ENCODE data around the gene DLG3.

GRCh38 chrX:70476934-70477733 lies 32.5 kb downstream of the DLG3 start:
- no peak for TF ChIP-seq CTCF (IDR thresholded peaks at IDR 0.05 in 2 of 3, conservative IDR thresholded peaks at IDR 0.05 in 1 of 3; ENCODE audit: borderline replicate concordance in 1 of 3, insufficient read depth in 1 of 3, low read depth in 2 of 3, low read length in 2 of 3)
- no peak for TF ChIP-seq POLR2A (IDR thresholded peaks at IDR 0.05; ENCODE audit: borderline replicate concordance, extremely low read depth, insufficient read depth, insufficient read length)
- TF ChIP-seq TCF7L2 (IDR thresholded peaks at IDR 0.05; ENCODE audit: borderline replicate concordance, extremely low read depth, insufficient read depth, insufficient read length) = peak; percentile 35
- no peak for TF ChIP-seq YY1 (IDR thresholded peaks at IDR 0.05; ENCODE audit: extremely low read depth, insufficient replicate concordance, low read depth, low read length)
- TF ChIP-seq POLR2AphosphoS5 (IDR thresholded peaks at IDR 0.05; ENCODE audit: low read depth, low read length) = peak; percentile 43; the same call in 1 of the 2 replicates
- TF ChIP-seq SP1 (IDR thresholded peaks at IDR 0.05; ENCODE audit: low read depth) = peak; percentile 63
- TF ChIP-seq RAD21 (IDR thresholded peaks at IDR 0.05; ENCODE audit: low read depth) = no peak
- TF ChIP-seq EZH2 (IDR thresholded peaks at IDR 0.05) = no peak
- peak; percentile 35; the same call in 1 of the 2 replicates for TF ChIP-seq FOSL1 (IDR thresholded peaks at IDR 0.05; ENCODE audit: low read depth)
- TF ChIP-seq MAX (IDR thresholded peaks at IDR 0.05) = no peak
- TF ChIP-seq ZBTB33 (IDR thresholded peaks at IDR 0.05; ENCODE audit: extremely low read depth, insufficient replicate concordance, low read length) = no peak
- no peak for TF ChIP-seq ZFX (IDR thresholded peaks at IDR 0.05)
